Colonic mucosa (tissue), 4 donors: ENCODE measurements around the gene PNPLA2. TPM values are rescaled to one million over a fixed set of nuclear protein-coding genes. Genes with fewer than 3 reads are reported as not detected.

Source experiments
- DNase-seq: peaks from one replicate; pipeline ENCODE4 v3.0.0-alpha.2; 2020
- H3K27ac ChIP-seq: fragments of 200-600 bp; one replicate; pipeline ENCODE4 v1.8.0; 2021
- H3K27me3 ChIP-seq: fragments of 200-600 bp; one replicate; pipeline ENCODE4 v1.8.0; 2021
- H3K36me3 ChIP-seq: fragments of 200-600 bp; one replicate; pipeline ENCODE4 v1.8.0; 2021
- H3K4me1 ChIP-seq: fragments of 200-600 bp; one replicate; pipeline ENCODE4 v1.8.0; 2021; ENCODE audit warnings: mild to moderate bottlenecking
- H3K4me3 ChIP-seq: fragments of 200-600 bp; one replicate; pipeline ENCODE4 v1.8.0; 2021
- H3K9ac ChIP-seq, 2 donors: one replicate each; pipeline ENCODE4 v1.7.0; 2013; ENCODE audit warnings: control low read depth in 2 of 2, low read depth in 2 of 2, low read length in 2 of 2
- H3K9me3 ChIP-seq: fragments of 200-600 bp; one replicate; pipeline ENCODE4 v1.8.0; 2021
- CTCF ChIP-seq: fragments of 200-600 bp; IDR thresholded peaks from one replicate; pipeline ENCODE4 v1.8.0; 2022; ENCODE audit warnings: antibody characterized with exemption, mild to moderate bottlenecking
- intact Hi-C: fragments of 100-400 bp; cut with DNase I; formaldehyde crosslinking; loops from one replicate; pipeline ENCODE4 v1.14.1; 2022
- total RNA-seq, 2 donors: library from RNA; stranded (reverse); fragmentation: NEBNext Ultra II Directional in 1 of 2; extraction: Animal tissue kit (Norgen Biotek cat#: 25700) in 1 of 2; gene quantifications; one replicate each; pipeline ENCODE4 v1.2.1, GENCODE V29; 2021
- donor health status: healthy.
- donor health status: DM: no; HTN: no; CAD: no.
- donor health status: DM: no; HTN: no; CAD: no.

Gene PNPLA2, protein sequence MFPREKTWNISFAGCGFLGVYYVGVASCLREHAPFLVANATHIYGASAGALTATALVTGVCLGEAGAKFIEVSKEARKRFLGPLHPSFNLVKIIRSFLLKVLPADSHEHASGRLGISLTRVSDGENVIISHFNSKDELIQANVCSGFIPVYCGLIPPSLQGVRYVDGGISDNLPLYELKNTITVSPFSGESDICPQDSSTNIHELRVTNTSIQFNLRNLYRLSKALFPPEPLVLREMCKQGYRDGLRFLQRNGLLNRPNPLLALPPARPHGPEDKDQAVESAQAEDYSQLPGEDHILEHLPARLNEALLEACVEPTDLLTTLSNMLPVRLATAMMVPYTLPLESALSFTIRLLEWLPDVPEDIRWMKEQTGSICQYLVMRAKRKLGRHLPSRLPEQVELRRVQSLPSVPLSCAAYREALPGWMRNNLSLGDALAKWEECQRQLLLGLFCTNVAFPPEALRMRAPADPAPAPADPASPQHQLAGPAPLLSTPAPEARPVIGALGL
- total RNA-seq = 100 to 1,000 TPM; 139 to 155 TPM

DNA sequence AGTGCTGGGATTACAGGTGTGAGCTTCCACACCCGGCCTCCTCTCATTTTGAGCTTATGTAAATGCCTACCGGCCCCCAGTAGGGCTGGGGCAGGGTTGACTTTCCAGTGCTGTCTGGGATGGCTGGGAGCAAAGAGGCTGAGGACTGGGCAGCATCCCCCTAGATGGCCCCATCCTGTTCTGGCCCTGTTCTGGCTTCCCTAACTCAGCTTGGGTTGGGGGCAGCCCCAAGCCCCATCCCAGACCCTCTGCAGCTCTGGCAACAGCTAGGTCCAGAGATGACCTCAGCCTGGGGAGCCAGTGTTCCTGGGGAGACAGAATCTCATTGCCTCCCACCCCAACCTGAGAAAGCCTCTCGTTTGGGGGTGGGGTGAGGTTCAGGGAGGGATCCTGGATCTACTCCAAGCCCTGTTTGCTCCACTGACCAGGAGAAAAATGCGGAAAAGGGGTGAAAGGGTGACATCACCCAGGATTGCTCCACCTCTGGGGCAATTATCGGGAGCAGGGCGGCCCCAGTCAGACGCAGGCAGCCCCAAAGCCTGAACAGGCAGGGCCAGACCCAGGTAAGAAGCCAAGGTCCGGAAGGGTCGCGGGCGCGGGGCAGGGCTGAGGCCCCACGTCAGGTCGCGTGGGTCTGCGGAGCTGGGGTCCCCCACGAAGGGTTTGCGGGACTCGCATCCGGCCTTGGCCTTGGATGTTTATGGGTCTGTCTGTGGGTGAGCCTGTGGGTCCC is at the start of gene PNPLA2:
Gene PNPLA2, plus strand, starts transcription at position 519 of the 733 bp plus-strand sequence. CDS start 805 bp downstream, outside the sequence.
- DNase-seq = peak; percentile 73
- Histone ChIP-seq H3K9me3 (no peaks in the 10 kb centered on the region), H3K4me3 (peak within 1 kb of the TSS; percentile 70), H3K36me3 (peaks cover 1% of the 10 kb centered on the region), H3K9ac (peak within 1 kb of the TSS; percentile 83 to 93), H3K4me1 (peaks cover 25% of the 10 kb centered on the region), H3K27ac (peak within 1 kb of the TSS; percentile 98), H3K27me3 (no peaks in the 10 kb centered on the region)
- no peak for TF ChIP-seq CTCF
- intact Hi-C loops = no loop called here

DNA sequence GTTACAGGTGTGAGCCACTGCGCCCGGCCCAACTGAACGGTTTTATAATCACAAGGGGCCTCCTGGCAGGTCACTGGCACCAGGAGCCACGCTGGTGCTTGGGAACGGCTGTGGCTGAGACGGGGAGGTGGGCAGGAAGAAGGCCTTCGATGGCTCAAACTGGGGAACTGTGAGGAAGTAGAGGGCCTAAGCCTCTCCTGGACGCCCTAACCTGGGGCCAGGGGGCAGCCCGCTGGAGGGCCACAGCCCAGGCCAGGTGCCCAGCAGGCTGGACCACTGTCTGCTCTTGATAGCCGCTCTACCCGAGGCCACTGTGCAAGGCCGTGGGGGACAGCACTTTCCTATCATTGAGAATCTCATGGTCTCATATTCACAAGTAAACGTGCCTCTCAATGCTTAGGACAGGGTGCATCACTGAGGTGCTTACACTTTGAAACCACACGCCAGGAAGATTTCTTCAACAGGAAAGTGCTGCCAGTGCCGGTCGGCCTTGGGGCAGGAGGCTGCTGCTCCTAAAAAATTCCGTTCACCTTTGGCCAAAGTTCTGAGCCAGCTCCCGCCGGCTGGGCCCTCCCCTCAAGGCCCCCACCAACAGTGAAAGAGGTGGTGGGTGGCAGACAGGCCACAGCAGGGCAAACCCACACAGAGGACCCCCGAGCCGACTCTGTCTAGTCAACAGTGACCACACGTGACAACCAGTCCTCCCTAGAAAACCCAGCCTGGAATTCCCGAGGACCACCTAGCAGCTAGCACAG is 48.6 kb upstream of the PNPLA2 start:
- H3K36me3 ChIP-seq = peaks cover 5% of the 10 kb centered on the region
- TF ChIP-seq CTCF = no peak
- intact Hi-C loops = no loop called here
- no peak for DNase-seq
- H3K9me3 ChIP-seq = no peaks in the 10 kb centered on the region
- H3K4me3 ChIP-seq = no peak overlapping the region
- no peak overlapping the region for H3K9ac ChIP-seq
- no peak overlapping the region for H3K27ac ChIP-seq
- H3K27me3 ChIP-seq = no peaks in the 10 kb centered on the region
- H3K4me1 ChIP-seq = peaks cover under 1% of the 10 kb centered on the region

DNA sequence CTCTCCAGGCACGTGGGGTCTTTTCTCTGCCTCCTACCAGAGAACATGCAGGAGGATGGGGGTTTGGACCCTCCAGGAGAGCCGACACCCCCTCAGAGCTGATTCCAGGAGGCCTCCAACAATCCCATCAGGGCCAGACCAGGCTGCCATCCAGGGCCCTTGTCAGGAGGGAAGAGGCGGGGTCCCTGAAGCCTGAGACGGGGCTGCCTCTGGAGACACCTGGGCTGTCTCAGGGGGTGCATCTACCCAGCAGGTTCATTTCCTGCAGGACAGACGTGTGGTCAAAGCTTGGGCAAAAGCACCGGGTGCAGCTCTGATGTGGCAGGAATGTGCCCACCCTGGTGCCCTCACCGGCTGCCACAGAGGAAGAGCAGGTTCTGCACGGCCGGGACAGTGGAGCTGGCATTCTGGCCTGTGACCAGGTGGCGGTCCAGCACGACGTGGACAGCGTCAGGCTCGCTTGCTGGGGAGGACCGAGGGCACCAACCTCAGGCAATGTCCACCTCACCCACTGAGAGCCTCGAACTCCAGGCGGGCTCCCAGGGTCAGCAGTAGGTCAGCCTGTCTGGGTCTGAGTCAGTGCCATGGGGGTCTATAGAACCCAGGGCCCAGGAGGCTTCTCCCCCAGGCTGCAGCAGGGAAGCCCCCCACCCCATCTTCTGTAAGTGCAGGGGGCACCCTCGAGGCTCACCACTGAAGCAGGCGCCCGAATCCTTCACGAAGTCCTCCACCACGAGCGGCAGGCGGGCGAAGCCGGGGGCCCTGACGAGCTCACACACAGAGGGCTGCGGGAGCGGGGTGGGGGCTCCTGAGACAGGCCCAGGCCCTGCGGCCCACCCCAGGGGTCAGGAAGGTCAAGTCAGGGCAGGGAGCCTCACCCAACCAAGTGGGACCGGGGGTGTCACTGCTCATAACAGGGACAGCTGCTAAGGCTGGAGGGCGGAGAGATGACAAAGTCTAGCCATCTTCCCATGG is 47.8 kb upstream of the PNPLA2 start:
- Histone ChIP-seq H3K9ac (no peak overlapping the region), H3K27ac (no peak overlapping the region), H3K9me3 (no peaks in the 10 kb centered on the region), H3K36me3 (peaks cover 3% of the 10 kb centered on the region), H3K27me3 (no peaks in the 10 kb centered on the region), H3K4me1 (peaks cover 10% of the 10 kb centered on the region), H3K4me3 (no peak overlapping the region)
- intact Hi-C loops = no loop called here
- TF ChIP-seq CTCF = no peak
- DNase-seq = no peak

DNA sequence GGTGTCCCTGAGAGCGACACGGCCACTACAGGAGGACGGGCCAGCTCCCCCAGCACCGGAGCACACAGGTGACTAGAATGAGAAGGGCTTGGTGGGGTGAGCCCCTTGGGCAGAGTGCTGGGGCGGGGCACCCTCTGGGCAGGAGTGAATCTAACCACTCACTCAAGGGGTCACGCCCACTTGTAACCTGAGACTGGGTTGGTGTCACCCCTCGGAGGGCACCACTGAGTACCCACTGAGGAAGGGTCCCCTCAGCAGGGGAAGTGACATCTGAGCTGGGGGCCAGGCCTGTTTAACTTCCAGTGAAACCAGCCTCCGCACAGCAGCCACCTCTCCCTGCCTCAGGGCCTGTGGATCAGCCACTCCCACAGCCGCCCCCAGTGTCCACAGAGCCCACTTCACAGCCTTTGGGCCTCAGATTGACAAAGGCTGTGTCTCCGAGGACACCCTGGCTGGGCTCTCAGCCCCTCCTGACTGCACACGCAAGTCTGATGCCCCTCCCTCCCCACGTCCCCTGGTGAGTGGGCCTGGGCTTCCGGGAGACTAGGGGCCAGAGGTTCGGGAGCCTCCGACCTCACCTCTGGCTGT is 47.0 kb upstream of the PNPLA2 start:
- Histone ChIP-seq H3K9me3 (no peaks in the 10 kb centered on the region), H3K27ac (no peak overlapping the region), H3K4me3 (no peak overlapping the region), H3K27me3 (no peaks in the 10 kb centered on the region), H3K4me1 (peaks cover 16% of the 10 kb centered on the region), H3K9ac (no peak overlapping the region), H3K36me3 (peaks cover 3% of the 10 kb centered on the region)
- no peak for TF ChIP-seq CTCF
- no peak for DNase-seq
- intact Hi-C loops = no loop called here
